Ureter (tissue), 1 donor: ENCODE measurements around the gene TAF11L2. TPM values are rescaled to one million over a fixed set of nuclear protein-coding genes. Genes with fewer than 3 reads are reported as not detected.
"Not testable (repeated sequence)": the region's sequence is repeated elsewhere in the genome, so short reads cannot be mapped to it uniquely, and the experiment has no call there.

ENCODE experiments used
- DNase-seq: peaks from one replicate; pipeline ENCODE4 v3.0.0-alpha.2; 2020; ENCODE audit warnings: low spot score
- total RNA-seq: library from RNA; stranded (reverse); gene quantifications from one replicate; pipeline ENCODE4 v1.2.4, GENCODE V29; 2023
- donor health status: DM: yes; HTN: yes; CAD: no.

TAF11L2 gene
- total RNA-seq, 1 donor from 2014 or later: not detected

DNA sequence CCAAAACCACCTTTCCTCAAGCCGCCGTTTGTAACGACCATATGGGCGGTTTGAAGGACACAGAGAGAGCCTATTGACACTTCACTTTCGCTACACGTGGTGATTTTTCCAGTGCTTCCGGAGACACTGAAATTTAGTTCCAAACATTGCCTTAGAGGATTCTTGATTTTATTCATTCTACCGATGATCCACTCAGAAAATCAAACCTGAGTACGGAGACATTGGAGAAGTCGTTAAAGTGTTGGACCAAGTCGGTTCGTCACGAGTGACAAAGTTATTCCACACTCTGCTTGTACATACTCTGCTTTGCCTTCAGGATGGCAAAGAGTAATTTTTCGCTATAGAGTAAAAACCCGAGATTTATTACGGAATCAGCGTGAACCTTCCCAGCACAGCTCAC is 28.5 kb downstream of the TAF11L2 start:
- DNase-seq: peak; percentile 64

DNA sequence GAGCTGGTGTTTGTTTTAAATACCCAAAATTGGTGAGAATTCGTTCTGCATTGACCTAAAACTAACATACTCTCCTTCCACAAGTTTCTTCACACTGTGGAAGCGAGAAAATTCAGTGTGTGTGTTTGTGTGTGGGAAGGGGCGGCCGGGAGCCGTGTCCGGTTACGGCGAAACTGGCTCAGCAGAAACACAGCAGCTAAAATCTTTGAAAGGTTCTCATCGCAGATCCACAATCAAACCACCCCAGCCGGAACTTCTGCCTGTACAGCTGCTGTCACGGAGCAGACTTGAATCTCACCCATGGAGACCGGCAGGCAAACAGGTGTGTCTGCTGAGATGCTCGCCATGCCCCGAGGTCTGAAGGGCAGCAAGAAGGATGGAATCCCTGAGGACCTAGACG is 30.3 kb downstream of the TAF11L2 start, which contains the start of gene TAF11L6:
TAF11L6 (plus strand) TSS at position 301 of the 400 bp plus-strand sequence.
- not testable (repeated sequence) for DNase-seq

Other genes starting within 250 kb of the TAF11L2 start
- not detected for gene TAF11L3, start 20.1 kb downstream of the TAF11L2 start, total RNA-seq
- not detected for gene TAF11L4, start 23.6 kb downstream of the TAF11L2 start, total RNA-seq
- not detected for gene TAF11L5, start 27.0 kb downstream of the TAF11L2 start, total RNA-seq
- gene TAF11L6, start 30.4 kb downstream of the TAF11L2 start, total RNA-seq: not detected
- gene TAF11L7, start 87.5 kb downstream of the TAF11L2 start, total RNA-seq: not detected
- gene TAF11L8, start 92.7 kb downstream of the TAF11L2 start, total RNA-seq: not detected
- not detected for gene TAF11L9, start 96.2 kb downstream of the TAF11L2 start, total RNA-seq
- gene TAF11L10, start 99.6 kb downstream of the TAF11L2 start, total RNA-seq: not detected
- not detected for gene TAF11L11, start 106.0 kb downstream of the TAF11L2 start, total RNA-seq
- gene TAF11L12, start 112.2 kb downstream of the TAF11L2 start, total RNA-seq: not detected
- gene TAF11L13, start 133.9 kb downstream of the TAF11L2 start, total RNA-seq: not detected
- not detected for gene TAF11L14, start 136.2 kb downstream of the TAF11L2 start, total RNA-seq